ENCODE measurements around the gene SERPINB4. TPM values are rescaled to one million over a fixed set of nuclear protein-coding genes. Genes with fewer than 3 reads are reported as not detected.

SERPINB4 gene
- total RNA-seq, 2 experiments from 2014 or later: not detected

DNA sequence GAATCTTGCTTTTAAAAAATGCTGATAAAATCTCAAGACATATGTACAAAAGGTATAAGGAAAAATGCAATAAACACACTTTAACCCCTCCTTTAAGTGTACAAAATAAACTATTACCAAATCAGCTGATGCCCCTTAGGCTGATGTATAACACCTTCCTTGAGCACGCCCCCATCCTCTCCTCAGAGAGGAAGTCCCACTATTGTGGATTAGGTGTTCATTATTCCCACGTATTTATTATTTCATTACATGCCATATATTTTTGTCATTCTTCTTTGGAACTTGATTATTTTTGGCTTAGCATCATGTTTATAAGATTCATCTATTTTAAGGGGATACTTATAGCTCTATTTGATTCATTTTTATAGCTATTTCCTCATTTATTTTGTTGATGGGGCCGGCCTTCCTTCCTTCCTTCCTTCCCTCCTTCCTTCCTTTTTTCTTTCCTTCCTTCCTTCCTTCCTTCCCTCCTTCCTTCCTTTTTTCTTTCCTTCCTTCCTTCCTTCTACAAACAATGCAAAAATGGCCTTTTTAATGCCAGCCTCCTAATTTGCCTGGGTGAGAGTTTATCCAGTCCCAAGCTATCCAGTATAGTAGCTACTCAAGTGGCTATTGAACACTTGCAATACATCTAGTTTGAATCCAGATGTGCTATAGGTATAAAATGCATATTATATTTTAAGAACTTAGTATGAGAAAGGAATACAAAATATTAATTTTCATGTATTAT, 52.9 kb downstream of the SERPINB4 start:
- intact Hi-C loops (cut with micrococcal nuclease): no loop called here
- Mint-ChIP-seq H3K4me3 (no peak overlapping the region), H3K27ac (no peak overlapping the region), H3K36me3 (ENCODE audit: low read depth) (no peaks in the 10 kb centered on the region), H3K27me3 (no peaks in the 10 kb centered on the region), H3K4me1 (ENCODE audit: low read depth) (no peaks in the 10 kb centered on the region), H3K9me3 (no peaks in the 10 kb centered on the region)
- CTCF ChIA-PET: interaction anchor here (1.1 to 2.6 kb wide), 2 partner anchors 13 to 73 kb away, joined by 3 to 8 read pairs; no protein-coding TSS in a partner anchor
- TF ChIP-seq, protein P1, sequence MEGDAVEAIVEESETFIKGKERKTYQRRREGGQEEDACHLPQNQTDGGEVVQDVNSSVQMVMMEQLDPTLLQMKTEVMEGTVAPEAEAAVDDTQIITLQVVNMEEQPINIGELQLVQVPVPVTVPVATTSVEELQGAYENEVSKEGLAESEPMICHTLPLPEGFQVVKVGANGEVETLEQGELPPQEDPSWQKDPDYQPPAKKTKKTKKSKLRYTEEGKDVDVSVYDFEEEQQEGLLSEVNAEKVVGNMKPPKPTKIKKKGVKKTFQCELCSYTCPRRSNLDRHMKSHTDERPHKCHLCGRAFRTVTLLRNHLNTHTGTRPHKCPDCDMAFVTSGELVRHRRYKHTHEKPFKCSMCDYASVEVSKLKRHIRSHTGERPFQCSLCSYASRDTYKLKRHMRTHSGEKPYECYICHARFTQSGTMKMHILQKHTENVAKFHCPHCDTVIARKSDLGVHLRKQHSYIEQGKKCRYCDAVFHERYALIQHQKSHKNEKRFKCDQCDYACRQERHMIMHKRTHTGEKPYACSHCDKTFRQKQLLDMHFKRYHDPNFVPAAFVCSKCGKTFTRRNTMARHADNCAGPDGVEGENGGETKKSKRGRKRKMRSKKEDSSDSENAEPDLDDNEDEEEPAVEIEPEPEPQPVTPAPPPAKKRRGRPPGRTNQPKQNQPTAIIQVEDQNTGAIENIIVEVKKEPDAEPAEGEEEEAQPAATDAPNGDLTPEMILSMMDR (IDR thresholded peaks at IDR 0.05): no peak
- DNase-seq (no peak), ATAC-seq (no peak)
- POLR2A ChIA-PET: interaction anchor here (0.6 kb wide), 1 partner anchor 379 kb away, joined by 3 read pairs; no protein-coding TSS in a partner anchor

DNA sequence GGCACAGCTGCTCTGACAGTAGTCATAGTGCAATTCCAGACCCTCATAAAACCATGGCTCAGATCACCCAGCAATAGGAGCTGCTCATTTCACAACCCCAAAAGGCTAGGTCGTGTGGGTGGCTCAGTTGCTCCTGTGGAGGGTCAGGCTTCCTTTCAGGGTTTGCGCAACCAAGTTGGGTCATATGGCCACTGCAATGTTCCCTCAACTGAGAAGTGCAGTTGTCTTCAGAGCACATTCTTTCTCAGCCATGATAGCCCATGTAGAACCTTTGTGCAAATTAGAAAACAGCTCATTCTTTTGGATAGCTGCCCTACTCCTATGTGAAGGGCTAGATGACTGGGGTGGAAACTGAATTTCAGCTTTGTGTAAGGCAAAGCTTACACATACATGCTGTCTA, 53.7 kb downstream of the SERPINB4 start:
- ChIA-PET CTCF (interaction anchor here (2.6 kb wide), 1 partner anchor 12 kb away, joined by 8 read pairs; no protein-coding TSS in a partner anchor), POLR2A (no interaction called here)
- no peaks in the 10 kb centered on the region for H3K27me3 Mint-ChIP-seq
- H3K4me3 Mint-ChIP-seq: no peak overlapping the region
- DNase-seq (no peak), ATAC-seq (no peak)
- no peaks in the 10 kb centered on the region for H3K36me3 Mint-ChIP-seq (ENCODE audit: low read depth)
- H3K27ac Mint-ChIP-seq: no peak overlapping the region
- H3K9me3 Mint-ChIP-seq: no peaks in the 10 kb centered on the region
- intact Hi-C loops (cut with micrococcal nuclease): no loop called here
- TF ChIP-seq, protein P1 (IDR thresholded peaks at IDR 0.05): no peak
- no peaks in the 10 kb centered on the region for H3K4me1 Mint-ChIP-seq (ENCODE audit: low read depth)

GRCh38 chr18:63588909-63589308, 55.1 kb downstream of the SERPINB4 start:
- H3K4me3 Mint-ChIP-seq: no peak overlapping the region
- no peaks in the 10 kb centered on the region for H3K9me3 Mint-ChIP-seq
- TF ChIP-seq, protein P1 (IDR thresholded peaks at IDR 0.05): no peak
- no peak overlapping the region for H3K27ac Mint-ChIP-seq
- H3K36me3 Mint-ChIP-seq (ENCODE audit: low read depth): no peaks in the 10 kb centered on the region
- H3K4me1 Mint-ChIP-seq (ENCODE audit: low read depth): no peaks in the 10 kb centered on the region
- ChIA-PET POLR2A (no interaction called here), CTCF (interaction anchor here (2.6 kb wide), 1 partner anchor 11 kb away, joined by 8 read pairs; no protein-coding TSS in a partner anchor)
- DNase-seq (no peak), ATAC-seq (no peak)
- H3K27me3 Mint-ChIP-seq: no peaks in the 10 kb centered on the region
- intact Hi-C loops (cut with micrococcal nuclease): no loop called here

Other genes starting within 250 kb of the SERPINB4 start
- gene VPS4B, start 221.8 kb downstream of the SERPINB4 start, total RNA-seq: 10 to 100 TPM; 34.8 to 35.9 TPM
- not detected for gene SERPINB5, start 167.3 kb downstream of the SERPINB4 start, total RNA-seq
- not detected for gene SERPINB12, start 101.9 kb downstream of the SERPINB4 start, total RNA-seq
- not detected for gene SERPINB13, start 56.9 kb downstream of the SERPINB4 start, total RNA-seq
- not detected for gene SERPINB3, start 17.6 kb upstream of the SERPINB4 start, total RNA-seq
- gene SERPINB11, start 58.7 kb upstream of the SERPINB4 start, total RNA-seq: not detected
- not detected for gene SERPINB7, start 131.2 kb upstream of the SERPINB4 start, total RNA-seq
- gene SERPINB2, start 243.4 kb upstream of the SERPINB4 start, total RNA-seq: not detected

Data from activated CD8-positive, alpha-beta T cell treated with anti-CD3 and anti-CD28 coated beads for 36 hours (primary cell).